NK-92 (cell line): ENCODE measurements around the gene ISX.
"Not testable (repeated sequence)": the region's sequence is repeated elsewhere in the genome, so short reads cannot be mapped to it uniquely, and the experiment has no call there.

ENCODE experiments used
- DNase-seq: peaks from one replicate; lab custom pipeline; 2025; ENCODE audit not compliant: unreplicated experiment; lab: John Stamatoyannopoulos, UW

Gene ISX

DNA sequence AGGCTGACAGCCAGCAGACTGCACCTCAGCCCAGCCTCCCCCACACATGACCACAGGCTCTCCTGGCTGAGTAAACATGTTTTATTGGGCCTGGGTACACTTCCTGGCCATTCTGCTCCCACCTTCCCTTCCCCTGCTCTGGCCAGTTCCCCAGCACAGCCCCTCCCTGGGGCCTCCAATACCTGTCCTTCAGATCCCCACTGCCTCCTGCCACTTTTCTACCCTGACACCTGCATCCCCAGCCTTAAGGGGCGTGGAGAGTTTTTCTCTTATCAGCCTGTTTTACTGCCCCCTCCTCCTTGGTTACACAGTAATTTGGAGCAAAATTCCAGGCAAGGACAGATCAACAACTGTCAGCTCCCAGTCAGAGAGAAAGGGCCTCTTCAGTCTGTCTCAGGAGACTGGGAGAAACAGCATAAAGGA is at the start of gene ISX:
TSS of gene ISX (plus strand) at position 363 of the 423 bp plus-strand sequence. CDS start 930 bp downstream, outside the sequence.
- DNase-seq: no peak

DNA sequence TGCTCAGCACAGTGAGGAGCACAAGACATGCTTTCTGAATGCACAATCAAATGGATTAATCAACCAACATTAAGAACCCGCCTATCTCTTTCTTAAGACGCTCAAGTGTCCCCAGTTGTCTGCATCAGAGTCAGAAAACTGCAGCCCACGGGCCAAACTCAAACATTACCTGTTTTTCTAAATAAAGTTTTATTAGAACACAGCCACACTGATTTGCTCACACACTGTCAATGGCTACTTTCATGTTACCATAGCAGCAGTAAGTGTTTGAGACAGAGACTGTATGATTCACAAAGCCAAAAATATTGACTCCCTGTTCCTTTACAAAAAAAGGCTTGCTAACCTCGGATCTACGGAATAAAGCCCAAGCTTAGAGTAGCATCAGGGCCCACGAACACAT is 49.0 kb upstream of the ISX start:
- DNase-seq: no peak

DNA sequence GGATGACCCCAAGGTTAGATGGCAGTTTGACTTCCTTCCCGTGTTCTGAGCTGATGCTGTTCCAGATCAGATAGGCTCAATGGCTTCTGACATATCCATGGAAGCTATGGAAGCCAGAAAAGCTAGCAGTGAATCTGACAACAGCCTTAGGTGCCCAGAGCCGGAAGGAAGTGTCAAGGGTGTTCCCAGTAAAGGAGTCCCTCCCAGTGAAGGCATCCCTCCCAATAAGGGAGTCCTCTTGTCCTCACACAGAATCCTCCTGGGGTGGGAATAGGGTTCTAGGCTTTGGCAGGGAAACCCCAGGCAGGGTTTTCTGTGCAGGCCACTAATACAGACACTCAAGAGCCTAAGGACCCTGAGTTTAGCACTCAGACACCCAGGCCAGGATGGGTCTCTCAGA is 47.0 kb upstream of the ISX start:
- no peak for DNase-seq

DNA sequence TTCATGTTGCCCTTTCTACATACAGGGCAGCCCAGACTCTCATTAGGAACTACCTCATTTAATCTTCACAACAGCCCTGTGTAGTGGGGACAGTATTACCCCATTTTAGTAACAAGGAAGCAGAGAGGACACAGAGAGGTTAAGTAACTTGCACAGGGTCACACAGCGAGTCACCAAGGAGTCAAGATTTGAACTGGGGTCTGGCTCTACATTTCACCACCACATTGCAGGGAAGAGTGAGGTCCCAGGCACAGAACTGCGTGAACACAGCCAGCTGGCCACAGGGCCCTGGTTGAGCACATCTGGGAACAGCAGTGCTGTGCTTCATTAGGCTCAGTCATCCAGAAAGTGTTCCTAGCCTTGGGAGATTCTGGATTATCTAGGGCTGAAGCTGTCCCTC is 45.4 kb upstream of the ISX start:
- DNase-seq: no peak

DNA sequence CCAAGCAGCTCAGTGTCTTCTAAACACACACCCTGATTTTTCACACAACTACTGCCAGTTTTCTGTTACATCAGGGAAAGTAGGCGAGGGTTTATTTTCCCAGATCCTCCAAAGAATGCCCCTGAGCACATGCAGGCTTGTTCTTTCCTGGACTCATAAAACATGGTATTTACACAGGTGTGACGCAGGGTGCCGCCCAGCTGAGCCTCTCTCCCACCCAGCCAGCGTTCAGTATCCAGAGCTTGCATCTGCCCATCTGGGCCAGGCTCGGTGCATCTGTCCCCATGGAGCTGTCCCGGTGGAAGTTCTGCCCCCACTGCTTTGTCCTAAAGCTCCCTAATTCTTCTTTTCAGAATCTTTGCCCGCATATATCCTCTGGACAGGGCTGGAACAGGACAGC is 44.8 kb upstream of the ISX start:
- no peak for DNase-seq

DNA sequence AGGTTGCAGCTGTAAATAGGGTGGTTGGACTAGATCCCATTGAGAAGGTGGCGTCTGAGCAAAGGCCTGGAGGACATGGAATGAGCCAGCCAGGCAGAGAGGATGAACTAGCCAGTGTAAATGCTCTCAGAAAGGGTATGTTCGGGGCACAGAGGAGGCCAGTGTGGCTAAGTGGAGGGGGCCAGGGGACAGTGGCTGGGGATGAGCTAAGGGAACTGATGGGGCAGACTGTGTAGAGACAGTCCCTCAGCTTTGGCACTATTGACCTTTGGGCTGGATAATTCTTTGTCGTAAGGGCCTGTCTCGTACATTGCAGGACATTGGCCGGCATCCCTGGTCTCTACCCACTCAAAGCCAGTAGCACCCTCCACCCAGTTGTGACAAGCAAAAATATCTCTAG is 43.7 kb upstream of the ISX start:
- no peak for DNase-seq

DNA sequence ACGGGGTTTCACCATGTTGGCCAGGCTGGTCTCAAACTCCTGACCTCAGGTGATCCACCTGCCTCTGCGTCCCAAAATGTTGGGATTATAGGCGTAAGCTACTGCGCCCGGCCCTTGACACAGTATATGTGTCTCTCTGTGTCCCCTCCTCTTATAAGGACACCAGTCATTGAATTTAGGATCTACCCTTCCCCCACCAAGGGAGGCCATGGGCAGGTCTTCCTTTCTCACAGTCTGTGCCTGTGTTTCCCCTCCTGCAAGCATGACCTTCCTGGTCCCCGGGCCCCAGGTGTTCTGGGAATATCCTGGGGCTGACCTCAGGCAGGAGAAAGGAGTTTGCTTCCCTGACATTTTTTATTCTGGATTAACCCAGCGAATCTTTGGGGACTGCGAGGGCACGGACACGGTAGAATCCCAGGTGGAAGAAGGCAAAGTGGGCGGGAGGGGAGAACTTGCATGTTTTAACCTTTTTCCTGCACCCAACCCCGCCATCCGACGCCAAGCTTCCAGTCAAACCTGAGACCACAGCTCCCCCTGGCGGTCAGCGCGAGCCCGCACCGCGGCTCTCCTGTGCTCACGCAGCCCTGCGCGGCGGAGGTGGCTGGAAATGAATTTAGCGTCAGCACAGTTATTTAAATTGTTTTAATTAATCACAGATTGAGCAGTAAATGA is 42.1 kb upstream of the ISX start:
- DNase-seq: no peak

DNA sequence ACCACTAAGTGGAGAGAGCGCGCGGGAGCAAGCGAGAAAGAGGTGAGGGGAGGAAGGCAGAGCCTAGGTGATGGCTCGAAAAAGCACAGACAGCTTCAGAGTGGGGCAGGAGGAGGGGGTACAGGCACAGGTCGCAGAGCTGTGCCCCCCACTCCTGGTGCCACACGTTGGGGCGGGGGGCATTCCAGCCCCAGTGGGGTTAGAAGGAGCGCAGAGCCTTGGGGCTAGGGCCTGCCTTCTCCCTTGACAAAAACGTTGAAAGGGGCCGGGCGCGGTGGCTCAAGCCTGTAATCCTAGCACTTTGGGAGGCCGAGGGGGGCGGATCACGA is 41.6 kb upstream of the ISX start:
- DNase-seq: no peak

DNA sequence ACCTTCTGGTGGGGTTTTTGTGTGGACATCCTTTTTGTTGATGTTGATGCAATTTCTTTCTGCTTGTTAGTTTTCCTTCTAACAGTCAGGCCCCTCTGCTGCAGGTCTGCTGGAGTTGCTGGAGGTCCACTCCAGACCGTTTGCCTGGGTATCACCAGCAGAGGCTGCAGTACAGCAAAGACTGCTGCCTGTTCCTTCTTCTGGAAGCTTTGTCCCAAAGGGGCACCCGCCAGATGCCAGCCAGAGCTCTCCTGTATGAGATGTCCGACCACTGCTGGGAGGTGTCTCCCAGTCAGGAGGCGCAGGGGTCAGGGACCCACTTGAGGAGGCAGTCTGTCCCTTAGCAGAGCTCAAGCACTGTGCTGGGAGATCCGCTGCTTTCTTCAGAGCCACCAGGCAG is 35.8 kb upstream of the ISX start:
- not testable (repeated sequence) for DNase-seq

DNA sequence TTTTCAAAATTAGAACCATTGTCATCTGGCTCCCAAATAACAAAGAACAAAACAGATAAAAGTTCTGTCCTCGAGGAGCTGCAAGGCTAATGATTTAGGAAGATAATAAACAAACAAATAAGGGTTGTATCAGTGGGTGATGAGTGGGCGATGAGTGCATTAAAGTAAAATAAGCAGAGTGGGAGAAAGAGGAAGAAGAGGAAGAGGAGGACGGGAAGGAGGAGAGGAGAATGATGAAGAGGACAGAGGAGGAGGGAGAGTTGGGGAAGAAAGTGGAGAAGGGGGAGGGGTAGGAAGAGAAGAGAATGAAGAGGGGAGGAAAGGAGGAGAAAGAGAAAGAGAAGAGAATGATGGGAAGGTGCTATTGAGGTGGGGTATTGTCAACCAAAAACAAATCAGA is 33.4 kb upstream of the ISX start:
- DNase-seq: no peak

DNA sequence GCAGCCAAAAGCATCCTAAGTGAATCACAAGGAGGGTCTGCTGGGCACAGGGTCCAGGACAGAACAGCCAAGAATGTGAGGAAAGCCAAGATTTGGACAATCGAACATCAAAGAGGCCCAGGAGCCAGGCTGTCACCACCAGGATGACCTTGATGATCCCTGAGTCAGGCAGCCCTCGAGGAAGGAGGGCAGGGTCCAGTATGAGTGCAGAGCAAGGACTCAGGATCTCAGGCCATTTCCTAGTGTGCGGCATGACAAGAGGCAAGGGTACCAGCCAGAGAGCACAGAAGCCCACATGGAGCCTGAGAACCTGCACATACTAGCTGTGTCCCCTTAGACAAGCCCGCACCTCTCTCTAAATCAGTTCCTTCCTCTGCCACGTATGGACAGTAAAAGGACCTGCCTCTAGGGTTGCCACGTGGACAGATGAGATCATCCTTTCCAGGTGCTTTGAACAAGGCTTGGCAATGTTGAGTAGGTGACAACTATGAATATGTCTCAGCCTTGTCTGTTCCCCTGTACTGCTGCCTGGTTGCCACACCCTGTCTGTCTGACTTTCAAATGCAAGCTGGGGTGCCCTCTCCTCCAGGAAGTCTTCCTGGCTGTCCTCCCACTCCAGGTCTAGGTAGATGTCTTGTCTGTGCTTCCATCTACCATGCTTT is 32.2 kb upstream of the ISX start:
- no peak for DNase-seq

DNA sequence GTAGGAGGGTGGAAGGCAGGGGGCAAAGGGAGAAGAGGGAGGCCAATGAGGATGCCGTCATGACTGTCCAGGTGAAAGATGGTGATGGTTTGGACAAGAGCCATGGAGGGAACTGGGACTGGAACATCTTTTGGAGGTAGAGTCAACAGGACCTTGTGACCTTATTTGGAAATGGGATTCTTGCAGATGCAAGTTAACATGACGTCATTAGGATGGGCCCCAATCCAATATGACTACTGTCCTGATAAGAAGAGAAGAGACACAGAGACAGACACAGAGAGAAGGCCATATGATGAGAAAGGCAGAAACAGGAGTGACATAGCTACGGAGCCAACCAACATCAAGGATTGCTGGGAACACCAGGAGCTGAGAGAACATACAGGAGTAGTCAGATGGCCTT is 31.0 kb upstream of the ISX start:
- DNase-seq: no peak

DNA sequence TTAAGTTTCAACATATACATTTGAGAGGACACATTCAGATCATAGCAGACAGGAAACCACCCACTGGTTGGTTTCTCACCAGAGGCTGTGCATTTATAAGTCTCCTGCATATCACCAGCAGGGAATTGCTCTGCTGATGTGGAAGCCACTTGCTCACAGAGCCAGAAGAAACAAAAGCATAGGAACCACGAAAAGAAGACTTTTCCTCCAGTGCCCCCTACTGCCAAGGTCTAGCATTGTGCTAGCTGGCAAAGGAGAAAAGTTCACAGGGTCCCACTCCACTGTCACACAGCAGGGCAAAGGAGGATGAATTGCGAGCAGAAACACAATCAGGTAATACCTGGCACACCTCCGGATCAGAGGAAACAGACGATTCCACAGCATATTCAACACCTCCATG is 28.9 kb upstream of the ISX start:
- no peak for DNase-seq

DNA sequence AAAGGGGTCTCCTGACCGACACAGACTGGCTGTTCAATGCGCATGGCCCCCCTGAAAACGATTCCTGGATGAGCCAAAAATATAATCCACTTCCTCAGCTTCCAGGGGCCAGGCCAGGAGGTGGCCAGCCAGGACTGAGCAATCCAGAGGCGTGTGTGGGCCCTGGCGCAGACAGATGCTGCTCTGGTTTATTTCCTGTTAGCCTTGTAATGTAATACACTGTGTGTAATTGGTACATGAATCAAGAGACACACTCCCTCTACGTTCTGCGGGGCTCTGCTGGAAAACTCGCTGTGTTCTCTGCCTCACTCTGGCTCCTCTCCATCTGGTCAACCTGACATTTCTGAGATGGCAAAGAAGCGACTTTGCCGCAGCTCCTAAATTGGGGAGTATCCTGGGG is 26.3 kb upstream of the ISX start:
- DNase-seq: no peak

DNA sequence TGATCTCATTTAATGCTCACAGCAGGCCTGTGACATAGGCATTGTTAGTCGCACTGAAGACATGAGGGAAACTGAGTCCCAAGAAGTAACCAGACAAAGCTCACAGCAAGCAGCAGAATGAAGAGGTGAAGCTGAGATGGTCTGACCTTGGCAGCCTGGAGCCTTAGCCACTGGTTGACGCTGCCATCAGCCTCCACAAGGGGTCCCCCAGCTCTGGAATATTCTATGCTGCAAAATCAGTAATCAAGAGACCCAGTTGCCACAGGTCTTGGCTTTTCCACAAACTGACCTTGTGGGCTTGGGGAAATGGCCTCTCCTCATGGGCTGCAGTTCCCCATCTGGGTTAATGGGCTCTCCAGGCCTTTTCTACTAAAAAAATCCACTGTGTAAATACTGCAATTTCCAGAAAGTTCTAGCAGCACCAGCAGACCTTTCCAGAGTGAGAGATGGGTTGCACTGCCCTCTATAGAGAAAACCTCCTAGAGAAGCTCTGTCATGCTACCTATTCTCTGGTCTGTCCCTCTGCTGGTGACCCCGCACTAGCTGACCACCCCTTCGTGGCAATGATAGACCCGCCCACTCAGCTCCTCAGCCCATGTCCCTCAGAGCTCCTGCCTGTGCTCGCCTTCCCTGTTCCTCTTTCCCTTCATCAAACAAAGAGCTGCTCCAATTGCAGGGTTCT is 22.6 kb upstream of the ISX start:
- DNase-seq: no peak

DNA sequence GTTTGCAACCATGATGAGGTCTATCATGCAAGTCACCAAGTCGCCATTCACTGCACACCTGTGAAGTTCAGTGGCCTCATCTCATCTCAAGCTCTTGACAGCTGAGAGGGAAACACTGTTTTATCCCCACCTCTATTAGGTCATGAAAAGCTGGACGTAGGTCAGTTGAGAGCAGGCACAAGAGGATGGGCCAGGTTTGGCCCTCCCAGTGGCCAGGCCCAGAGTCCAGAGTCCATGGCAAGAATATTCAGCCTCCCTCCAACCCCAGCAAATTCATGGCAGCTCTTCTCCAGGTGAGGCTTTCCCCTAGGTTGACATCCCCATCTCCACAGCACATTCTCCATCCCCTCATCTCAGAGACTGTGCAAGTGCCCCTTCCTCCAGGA is 22.0 kb upstream of the ISX start:
- no peak for DNase-seq

DNA sequence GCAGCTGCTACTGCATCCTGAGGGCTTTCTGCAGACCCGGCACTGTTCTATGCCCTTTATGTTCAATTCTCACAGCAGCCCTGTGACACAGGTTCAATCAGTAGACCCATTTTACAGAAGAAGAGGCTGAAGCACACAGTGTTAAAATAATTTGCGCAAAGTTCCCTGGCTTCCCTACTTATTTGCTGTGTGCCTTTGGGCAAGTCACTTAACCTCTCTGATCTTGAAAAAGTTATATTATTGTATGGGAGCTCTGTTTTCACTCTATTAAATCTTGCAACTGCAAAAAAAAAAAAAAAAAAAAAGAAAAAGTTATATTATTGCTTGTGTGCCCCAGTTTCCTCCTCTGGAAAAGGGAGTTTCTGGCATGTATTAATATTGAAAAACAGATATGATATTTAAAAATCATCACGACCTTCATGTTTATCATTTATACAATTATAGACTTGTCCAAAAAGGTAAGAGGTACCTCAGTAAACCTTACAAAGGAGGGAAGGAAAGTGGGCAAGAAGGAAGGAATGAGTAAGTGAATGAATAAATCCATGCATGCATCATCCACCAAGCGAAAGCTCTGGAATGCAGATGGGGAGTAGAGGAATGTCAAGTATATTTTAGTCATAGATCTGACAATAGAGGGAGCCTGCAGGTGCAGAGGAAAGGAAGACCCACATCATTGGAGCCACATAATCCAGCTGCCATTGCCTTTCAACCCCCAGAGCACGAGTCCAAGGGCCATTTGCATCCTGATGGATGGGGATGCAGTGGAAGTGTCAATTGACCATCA is 21.2 kb upstream of the ISX start:
- DNase-seq: no peak

DNA sequence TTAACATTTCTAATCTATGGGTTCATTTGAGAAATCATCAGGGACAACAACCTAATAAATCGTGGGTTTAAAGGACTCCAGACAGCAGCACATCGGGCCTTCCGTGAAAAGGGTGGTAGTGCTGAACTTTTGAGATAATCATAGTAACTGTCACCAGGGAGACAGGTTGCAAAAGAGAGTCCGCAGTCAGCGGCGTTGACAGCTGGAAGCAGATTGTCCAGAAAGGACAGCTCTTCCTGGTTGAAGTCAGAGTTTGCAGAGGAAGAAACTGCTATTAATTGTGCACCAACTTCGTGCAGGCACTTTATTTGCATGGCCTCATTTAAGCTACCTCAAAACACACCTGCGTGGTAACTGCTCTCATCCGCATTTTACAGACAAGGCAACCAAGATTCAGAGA is 20.5 kb upstream of the ISX start:
- DNase-seq: no peak

DNA sequence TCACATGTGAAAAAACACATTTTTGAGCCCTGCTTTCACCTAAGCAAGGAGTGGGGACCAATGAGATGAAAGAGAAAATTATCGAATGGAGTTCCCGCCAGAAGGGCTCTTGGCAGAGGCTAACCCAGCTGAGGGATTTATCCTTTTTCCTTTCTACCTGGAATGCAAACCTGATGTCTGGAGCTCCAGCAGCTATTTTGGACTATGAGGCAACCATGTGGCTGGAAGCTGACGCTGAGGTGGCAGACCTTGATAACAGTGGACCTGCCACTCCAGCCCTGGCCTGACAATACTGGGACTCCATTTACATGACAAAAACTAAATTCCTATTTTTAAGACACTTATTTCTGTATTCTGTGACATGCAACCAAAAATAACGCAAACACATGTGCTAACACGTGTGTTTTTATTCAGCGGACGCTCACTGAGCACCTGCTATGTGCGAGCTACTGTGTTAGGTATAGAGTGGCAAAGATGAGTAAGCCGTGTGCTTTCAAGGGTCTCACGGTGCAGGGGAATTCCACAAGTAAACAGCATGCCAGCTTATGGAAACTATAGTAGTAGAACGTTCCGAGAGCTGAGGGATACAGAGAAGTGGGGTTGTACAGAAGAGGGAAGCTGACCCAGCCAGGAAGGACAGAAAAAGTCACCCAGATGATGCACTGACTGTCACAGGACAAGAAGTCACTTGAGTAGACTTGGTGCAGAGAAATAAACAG is 19.1 kb upstream of the ISX start:
- DNase-seq: no peak

DNA sequence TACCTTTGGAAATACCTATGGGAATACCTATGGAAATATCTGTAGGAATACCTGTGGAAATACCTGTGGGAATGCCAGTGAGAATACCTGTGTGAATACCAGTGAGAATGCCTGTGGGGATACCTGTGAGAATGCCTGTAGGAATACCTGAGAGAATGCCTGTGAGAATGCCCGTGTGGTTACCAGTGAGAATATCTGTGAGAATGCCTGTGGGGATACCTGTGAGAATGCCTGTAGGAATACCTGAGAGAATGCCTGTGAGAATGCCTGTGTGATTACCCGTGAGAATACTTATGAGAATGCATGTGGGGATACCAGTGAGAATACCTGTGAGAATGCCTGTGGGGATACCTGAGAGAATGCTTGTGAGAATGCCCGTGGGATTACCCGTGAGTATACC is 15.9 kb upstream of the ISX start:
- not testable (repeated sequence) for DNase-seq

DNA sequence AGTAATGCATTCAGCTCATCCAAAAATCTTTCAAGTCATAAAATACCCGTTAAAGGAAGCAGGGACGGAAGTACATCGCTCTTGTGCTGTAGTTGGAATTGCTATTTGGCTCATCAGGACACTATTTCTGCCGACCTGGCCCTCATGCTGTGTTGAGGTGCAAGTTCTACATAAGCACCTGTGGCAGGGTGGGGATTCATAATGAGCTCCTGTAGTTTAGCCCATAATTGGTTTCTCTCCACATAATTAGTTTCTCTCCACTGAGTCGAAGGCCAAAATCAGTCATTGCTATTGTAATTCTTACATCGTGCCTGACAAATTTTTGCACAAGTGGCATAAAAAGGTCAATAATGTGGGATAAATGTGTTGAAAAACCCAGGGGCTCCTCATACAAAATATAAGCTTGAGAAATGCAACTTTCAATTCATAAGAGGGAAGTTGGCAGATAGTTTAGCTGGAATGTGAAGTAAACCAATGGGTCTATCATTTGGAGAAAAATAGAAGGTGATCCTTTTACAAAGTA is 14.9 kb upstream of the ISX start:
- DNase-seq: no peak
